Gastroesophageal sphincter (tissue), 4 donors: ENCODE measurements around the gene RALGAPB. TPM values are rescaled to one million over a fixed set of nuclear protein-coding genes. Genes with fewer than 3 reads are reported as not detected.

ENCODE experiments used
- ATAC-seq: fragments of 150-250 bp; one replicate; pipeline ENCODE4 v1.9.1; 2016; ENCODE audit warnings: mild to moderate bottlenecking, moderate library complexity
- H3K27ac ChIP-seq, 4 donors: fragments of 200-600 bp; sonication (generic) in 3 of 4; 1 replicate in 3 of 4; 2 replicates in 1 of 4; pipeline ENCODE4 v1.5.1; 2016 to 2019
- H3K27me3 ChIP-seq: fragments of 200-600 bp; sonication (generic); one replicate; pipeline ENCODE4 v1.5.1; 2019
- H3K36me3 ChIP-seq, 2 donors: fragments of 200-600 bp; sonication (generic); one replicate each; pipeline ENCODE4 v1.5.1; 2019; ENCODE audit warnings: control low read depth in 1 of 2
- H3K4me1 ChIP-seq, 3 donors: fragments of 200-600 bp; sonication (generic); 1 replicate in 2 of 3; 2 replicates in 1 of 3; pipeline ENCODE4 v1.5.1; 2016 to 2019; ENCODE audit warnings: control low read depth in 2 of 3
- H3K4me3 ChIP-seq, 2 donors: fragments of 200-600 bp; sonication (generic); one replicate each; pipeline ENCODE4 v1.5.1; 2019; ENCODE audit warnings: mild to moderate bottlenecking in 1 of 2, moderate library complexity in 1 of 2
- H3K9me3 ChIP-seq, 3 donors: fragments of 200-600 bp; sonication (generic); one replicate each; pipeline ENCODE4 v1.5.1; 2017 to 2019; ENCODE audit warnings: control low read depth in 2 of 3
- EP300 ChIP-seq: sonication (generic); formaldehyde crosslinking; IDR thresholded peaks from one replicate; pipeline ENCODE4 v1.6.1; 2017; ENCODE audit warnings: antibody characterized with exemption, mild to moderate bottlenecking
- POLR2A ChIP-seq, 2 donors: fragments of 450-650 bp; IDR thresholded peaks; one replicate each; pipeline ENCODE4 v1.6.1; 2017; ENCODE audit warnings: antibody characterized with exemption in 2 of 2, mild to moderate bottlenecking in 2 of 2, moderate library complexity in 1 of 2
- POLR2AphosphoS5 ChIP-seq: sonication (generic); formaldehyde crosslinking; IDR thresholded peaks from one replicate; pipeline ENCODE4 v1.6.1; 2017; ENCODE audit warnings: antibody characterized with exemption
- WGBS, 2 donors: methylation state at CpG; one replicate each; pipeline ENCODE4 v1.1.5; 2018; ENCODE audit warnings: low coverage in 1 of 2; 5-methylcytosine and 5-hydroxymethylcytosine counted together
- total RNA-seq, 4 donors: library from RNA; depleted of rRNA; stranded (reverse); fragments of >200 nt; gene quantifications; one replicate each; pipeline ENCODE4 v1.1.0, GENCODE V29; 2016
- TF ChIP-seq, protein P1 (sequence below), 4 experiments: fragments of 200-600 bp in 2 of 4; fragments of 450-650 bp in 2 of 4; sonication (generic) in 1 of 4; IDR thresholded peaks; one replicate each; pipeline ENCODE4 v1.5.1; 2017 to 2019; ENCODE audit warnings: antibody characterized with exemption in 4 of 4, mild to moderate bottlenecking in 2 of 4, moderate library complexity in 2 of 4

The RALGAPB gene
- total RNA-seq, 4 donors from 2014 or later = 26.0 to 42.3 (median 36.0) TPM

DNA sequence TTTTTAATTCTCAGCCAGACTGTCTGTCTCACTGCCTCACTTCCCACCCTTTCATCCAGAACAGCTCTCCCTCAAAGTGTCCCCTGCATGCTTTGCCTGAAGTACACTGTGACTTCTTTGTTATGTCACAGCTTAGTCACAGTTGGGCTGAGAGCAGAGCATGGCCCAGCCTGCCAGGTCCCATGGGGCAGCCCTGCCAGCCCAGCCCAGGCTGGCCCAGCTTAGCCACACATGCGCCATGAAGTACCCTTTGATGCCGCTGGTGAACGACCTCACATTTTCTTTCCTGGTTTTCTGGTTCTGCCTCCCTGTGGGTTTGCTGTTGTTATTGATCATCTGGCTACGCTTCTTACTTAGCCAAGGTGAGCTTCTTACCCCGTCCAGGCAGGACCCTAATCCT lies 108.4 kb downstream of the RALGAPB start, which contains the start of gene ADIG:
TSS of gene ADIG (plus strand) at position 185 of the 400 bp plus-strand sequence. CDS start at position 239, 54 bp downstream.
- Histone ChIP-seq H3K4me1 (no peaks in the 10 kb centered on the region), H3K4me3 (no peak within 1 kb of the TSS), H3K27ac (no peak within 1 kb of the TSS), H3K36me3 (peaks cover 0 to 20% of the 10 kb centered on the region in 2 donors), H3K9me3 (no peaks in the 10 kb centered on the region), H3K27me3 (peaks cover 22% of the 10 kb centered on the region)
- 92% methylated on average over 2 of the region's 5 CpGs; no CpG with 5 or more reads in 1 of the 2 donors for WGBS, 2 donors
- TF ChIP-seq, protein P1, sequence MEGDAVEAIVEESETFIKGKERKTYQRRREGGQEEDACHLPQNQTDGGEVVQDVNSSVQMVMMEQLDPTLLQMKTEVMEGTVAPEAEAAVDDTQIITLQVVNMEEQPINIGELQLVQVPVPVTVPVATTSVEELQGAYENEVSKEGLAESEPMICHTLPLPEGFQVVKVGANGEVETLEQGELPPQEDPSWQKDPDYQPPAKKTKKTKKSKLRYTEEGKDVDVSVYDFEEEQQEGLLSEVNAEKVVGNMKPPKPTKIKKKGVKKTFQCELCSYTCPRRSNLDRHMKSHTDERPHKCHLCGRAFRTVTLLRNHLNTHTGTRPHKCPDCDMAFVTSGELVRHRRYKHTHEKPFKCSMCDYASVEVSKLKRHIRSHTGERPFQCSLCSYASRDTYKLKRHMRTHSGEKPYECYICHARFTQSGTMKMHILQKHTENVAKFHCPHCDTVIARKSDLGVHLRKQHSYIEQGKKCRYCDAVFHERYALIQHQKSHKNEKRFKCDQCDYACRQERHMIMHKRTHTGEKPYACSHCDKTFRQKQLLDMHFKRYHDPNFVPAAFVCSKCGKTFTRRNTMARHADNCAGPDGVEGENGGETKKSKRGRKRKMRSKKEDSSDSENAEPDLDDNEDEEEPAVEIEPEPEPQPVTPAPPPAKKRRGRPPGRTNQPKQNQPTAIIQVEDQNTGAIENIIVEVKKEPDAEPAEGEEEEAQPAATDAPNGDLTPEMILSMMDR (IDR thresholded peaks at IDR 0.05) = no peak
- TF ChIP-seq POLR2AphosphoS5 (no peak), EP300 (no peak), POLR2A (IDR thresholded peaks at IDR 0.05) (no peak)
- no peak for ATAC-seq

DNA sequence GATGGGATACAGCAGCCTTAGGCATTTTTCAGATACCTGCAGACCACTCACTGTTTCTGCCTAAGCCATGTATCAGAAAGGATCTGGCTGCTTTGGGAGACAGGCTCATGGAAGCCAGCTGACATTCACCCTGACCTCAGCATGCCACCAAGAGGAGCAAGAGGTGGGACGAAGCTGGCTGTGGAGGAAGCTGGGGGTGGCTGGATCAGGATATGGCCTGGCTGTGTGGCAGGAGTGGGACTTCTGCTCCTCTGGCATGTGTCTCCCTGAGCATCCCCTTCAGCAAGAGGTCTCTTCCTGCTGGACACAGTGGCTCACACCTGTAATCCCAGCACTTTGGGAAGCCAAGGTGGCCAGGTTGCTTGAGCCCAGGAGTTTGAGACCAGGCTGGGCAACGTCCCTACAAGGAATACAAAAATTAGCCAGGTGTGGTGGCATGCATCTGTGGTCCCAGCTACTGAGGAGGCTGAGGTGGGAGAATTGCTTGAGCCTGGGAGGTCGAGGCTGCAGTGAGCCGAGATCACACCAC lies 109.3 kb downstream of the RALGAPB start:
- Histone ChIP-seq H3K27ac (no peak overlapping the region), H3K36me3 (peaks cover 0 to 11% of the 10 kb centered on the region in 2 donors), H3K27me3 (peaks cover 31% of the 10 kb centered on the region), H3K4me1 (no peaks in the 10 kb centered on the region), H3K9me3 (no peaks in the 10 kb centered on the region), H3K4me3 (no peak overlapping the region)
- no peak for ATAC-seq
- TF ChIP-seq, protein P1 (IDR thresholded peaks at IDR 0.05) = no peak
- TF ChIP-seq EP300 (no peak), POLR2A (IDR thresholded peaks at IDR 0.05) (no peak), POLR2AphosphoS5 (no peak)
- WGBS, 2 donors = 20% methylated on average over 1 of the region's 4 CpGs; no CpG with 5 or more reads in 1 of the 2 donors

DNA sequence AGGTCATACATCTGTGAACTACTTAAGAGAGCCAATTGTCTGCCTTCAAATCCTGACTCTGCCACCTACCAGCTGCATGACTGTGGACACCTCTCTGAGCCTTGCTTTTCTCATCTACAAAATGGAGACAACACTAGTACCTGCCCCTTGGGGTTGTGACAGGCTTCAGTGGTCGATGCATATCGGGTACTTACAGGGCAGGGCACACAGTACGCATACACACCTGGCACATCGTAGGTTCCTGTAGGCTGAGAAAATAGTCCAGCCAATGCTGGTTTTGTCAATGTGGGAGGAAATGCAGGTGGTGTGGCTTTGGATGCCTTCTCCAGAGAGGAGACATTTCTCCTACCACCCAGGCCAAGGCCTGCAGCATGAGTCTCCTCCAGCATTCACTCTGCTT lies 110.7 kb downstream of the RALGAPB start:
- TF ChIP-seq, protein P1 (IDR thresholded peaks at IDR 0.05) = no peak
- TF ChIP-seq EP300 = no peak
- TF ChIP-seq POLR2AphosphoS5 = no peak
- no peak for TF ChIP-seq POLR2A (IDR thresholded peaks at IDR 0.05)
- Histone ChIP-seq H3K4me3 (no peak overlapping the region), H3K27ac (no peak overlapping the region), H3K36me3 (no peaks in the 10 kb centered on the region), H3K27me3 (peaks cover 40% of the 10 kb centered on the region), H3K9me3 (no peaks in the 10 kb centered on the region), H3K4me1 (no peaks in the 10 kb centered on the region)
- WGBS, 2 donors = no CpG with 5 or more reads among the region's 4 CpGs
- no peak for ATAC-seq

DNA sequence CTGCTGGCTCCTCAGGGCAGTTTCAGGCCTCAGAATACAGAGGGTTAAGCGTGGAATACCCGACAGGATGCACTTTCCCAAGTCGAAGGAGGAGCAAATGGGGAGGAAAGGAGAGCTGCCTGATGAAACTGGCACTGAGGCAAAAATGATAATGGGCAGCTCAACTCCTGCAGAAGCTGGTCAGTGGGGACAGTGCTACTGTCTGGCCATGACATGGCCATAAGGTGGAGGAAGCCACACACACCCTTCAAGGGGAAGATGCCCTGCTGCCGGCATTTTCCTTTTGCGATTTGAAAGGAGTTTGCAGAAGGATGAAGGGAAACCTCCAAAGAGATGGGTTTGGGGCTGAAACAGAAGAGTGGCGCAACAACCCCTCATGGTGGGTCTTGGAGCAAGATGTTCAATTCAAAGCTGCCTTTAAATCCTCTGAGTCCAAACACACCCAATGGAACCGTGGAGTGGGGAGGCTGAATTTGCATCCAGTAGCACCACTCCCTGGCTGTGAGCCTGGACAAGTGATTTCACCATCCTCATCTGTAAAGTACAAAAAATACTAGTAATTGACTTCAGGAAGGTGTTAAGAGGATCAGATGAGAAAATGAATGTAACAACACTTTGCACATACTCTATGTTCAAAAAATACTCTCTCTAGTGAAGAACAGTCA lies 111.6 kb downstream of the RALGAPB start:
- 20 to 72% methylated on average over 1 to 4 of the region's 7 CpGs for WGBS, 2 donors
- ATAC-seq = no peak
- peaks cover 49% of the 10 kb centered on the region for H3K27me3 ChIP-seq
- H3K4me3 ChIP-seq = no peak overlapping the region
- H3K9me3 ChIP-seq = no peaks in the 10 kb centered on the region
- H3K36me3 ChIP-seq = no peaks in the 10 kb centered on the region
- no peak for TF ChIP-seq EP300
- no peak for TF ChIP-seq POLR2A (IDR thresholded peaks at IDR 0.05)
- TF ChIP-seq, protein P1 (IDR thresholded peaks at IDR 0.05) = no peak
- no peak for TF ChIP-seq POLR2AphosphoS5
- H3K4me1 ChIP-seq = no peaks in the 10 kb centered on the region
- H3K27ac ChIP-seq = no peak overlapping the region
